Measurements from ENCODE around the gene KCND3. TPM values are rescaled to one million over a fixed set of nuclear protein-coding genes. Genes with fewer than 3 reads are reported as not detected.

KCND3 gene
- polyA plus RNA-seq, 2 donors, result 0.57 to 1.6 TPM

DNA sequence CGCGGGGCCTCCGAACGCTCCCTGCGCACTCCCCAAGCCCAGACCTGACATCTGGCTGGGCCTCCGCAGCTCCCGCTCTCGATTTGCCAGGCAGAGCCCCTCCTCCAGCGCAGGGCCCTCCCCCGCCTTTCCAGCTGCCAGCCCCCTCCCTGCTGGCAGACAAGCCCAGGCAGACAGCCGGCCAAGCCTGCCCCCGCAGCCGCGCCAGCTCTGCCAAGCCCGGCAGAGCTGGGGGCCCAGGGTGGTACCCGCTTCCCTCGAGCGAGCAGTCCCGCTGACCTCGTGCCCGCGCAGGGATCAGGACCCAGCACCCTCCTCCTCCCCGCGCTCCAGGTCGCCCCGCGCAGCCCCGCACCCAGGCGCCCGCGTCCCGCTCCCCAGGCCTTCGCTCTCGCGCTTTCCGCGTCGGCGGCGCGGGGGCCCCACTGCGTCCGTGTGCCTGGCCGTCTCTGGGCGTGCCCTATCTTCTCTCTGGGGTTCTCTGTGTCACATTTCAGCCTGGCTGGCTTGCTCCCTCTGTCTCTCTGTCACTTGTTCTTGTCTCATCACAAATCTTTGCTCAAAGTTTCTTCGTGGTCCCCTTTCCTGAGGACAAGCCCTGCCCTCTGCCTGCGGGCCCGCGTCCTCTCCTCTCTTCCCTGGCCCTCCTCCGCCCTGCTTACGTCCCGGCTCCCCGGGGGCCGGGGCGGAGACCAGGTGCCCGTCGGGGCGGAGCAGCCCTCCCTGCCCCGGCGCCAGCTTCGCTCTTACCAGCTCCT lies 250.9 kb downstream of the KCND3 start:
- H3K27me3 ChIP-seq (ENCODE audit: control insufficient read depth in 1 of 2, insufficient read depth in 2 of 2, low read length in 2 of 2), result no peaks in the 10 kb centered on the region
- H3K27ac ChIP-seq (ENCODE audit: low read depth in 2 of 2, low read length in 1 of 2), result peak overlapping the region; percentile 84 to 88
- H3K4me3 ChIP-seq (ENCODE audit: low read depth in 1 of 2, low read length in 2 of 2), result peak overlapping the region; percentile 52 to 58
- H3K9me3 ChIP-seq (ENCODE audit: control insufficient read depth in 2 of 2, insufficient read depth in 1 of 2, low read depth in 1 of 2, low read length in 1 of 2), result no peaks in the 10 kb centered on the region
- peaks cover 0 to 16% of the 10 kb centered on the region in 2 donors for H3K4me1 ChIP-seq (ENCODE audit: control insufficient read depth in 2 of 2, insufficient read depth in 2 of 2, low read length in 1 of 2)
- H3K36me3 ChIP-seq (ENCODE audit: control insufficient read depth in 2 of 2, insufficient read depth in 2 of 2, low read length in 1 of 2), result peaks cover 0 to 8% of the 10 kb centered on the region in 2 donors
- WGBS, 2 donors, result 0 to 1% methylated on average over 53 to 61 of the region's 61 CpGs

- H3K27me3 ChIP-seq (ENCODE audit: control insufficient read depth in 1 of 2, insufficient read depth in 2 of 2, low read length in 2 of 2), result no peaks in the 10 kb centered on the region
- H3K4me3 ChIP-seq (ENCODE audit: low read depth in 1 of 2, low read length in 2 of 2), result peak overlapping the region; percentile 52 to 58
- peaks cover 0 to 8% of the 10 kb centered on the region in 2 donors for H3K36me3 ChIP-seq (ENCODE audit: control insufficient read depth in 2 of 2, insufficient read depth in 2 of 2, low read length in 1 of 2)
- H3K9me3 ChIP-seq (ENCODE audit: control insufficient read depth in 2 of 2, insufficient read depth in 1 of 2, low read depth in 1 of 2, low read length in 1 of 2), result no peaks in the 10 kb centered on the region
- peaks cover 3 to 17% of the 10 kb centered on the region in 2 donors for H3K4me1 ChIP-seq (ENCODE audit: control insufficient read depth in 2 of 2, insufficient read depth in 2 of 2, low read length in 1 of 2)
- 10 to 19% methylated on average over 9 of the region's 9 CpGs for WGBS, 2 donors
- H3K27ac ChIP-seq (ENCODE audit: low read depth in 2 of 2, low read length in 1 of 2), result peak overlapping the region; percentile 84 to 88
These were observed 251.4 kb downstream of the KCND3 start for GRCh38 chr1:111738133-111738435.

GRCh38 chr1:111737216-111738132 lies 252.0 kb downstream of the KCND3 start:
- Histone ChIP-seq H3K4me3 (ENCODE audit: low read depth in 1 of 2, low read length in 2 of 2) (peak overlapping the region; percentile 52 to 58), H3K36me3 (ENCODE audit: control insufficient read depth in 2 of 2, insufficient read depth in 2 of 2, low read length in 1 of 2) (peaks cover 0 to 8% of the 10 kb centered on the region in 2 donors), H3K27ac (ENCODE audit: low read depth in 2 of 2, low read length in 1 of 2) (peak overlapping the region; percentile 84 to 88), H3K27me3 (ENCODE audit: control insufficient read depth in 1 of 2, insufficient read depth in 2 of 2, low read length in 2 of 2) (no peaks in the 10 kb centered on the region), H3K4me1 (ENCODE audit: control insufficient read depth in 2 of 2, insufficient read depth in 2 of 2, low read length in 1 of 2) (peaks cover 3 to 17% of the 10 kb centered on the region in 2 donors), H3K9me3 (ENCODE audit: control insufficient read depth in 2 of 2, insufficient read depth in 1 of 2, low read depth in 1 of 2, low read length in 1 of 2) (no peaks in the 10 kb centered on the region)
- 41 to 48% methylated on average over 8 of the region's 8 CpGs for WGBS, 2 donors

DNA sequence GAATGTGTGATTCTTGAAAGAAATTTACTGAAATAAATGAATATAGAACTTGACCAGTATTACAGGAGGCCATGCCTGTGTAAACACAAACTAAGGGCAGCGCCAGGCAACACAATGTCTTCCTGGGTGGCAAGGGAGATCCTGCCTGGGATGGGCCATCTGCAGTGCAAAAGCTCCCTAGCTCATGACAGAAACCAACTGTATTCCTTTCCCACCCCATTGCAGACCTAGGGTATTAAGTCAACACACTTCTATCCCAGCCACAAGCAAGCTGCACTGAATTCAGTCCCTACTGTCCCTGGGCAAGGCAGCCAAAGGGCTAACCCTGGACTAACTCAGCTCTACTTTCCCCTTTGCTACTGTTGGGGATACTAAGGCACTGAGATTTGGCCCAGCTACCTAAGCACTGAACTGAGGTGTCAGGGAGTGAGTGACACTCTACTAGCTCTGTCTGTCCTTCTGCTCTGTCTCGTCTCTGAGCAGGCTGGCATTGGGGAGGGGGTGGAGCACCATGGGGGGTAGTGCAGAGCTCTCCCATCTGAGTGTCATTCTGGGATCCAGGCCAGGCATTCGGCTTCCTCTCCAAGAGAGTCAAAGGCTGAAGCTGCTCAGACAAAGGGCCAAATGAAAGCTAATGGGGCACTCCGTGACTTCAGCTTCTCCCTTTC lies 252.8 kb downstream of the KCND3 start:
- H3K4me1 ChIP-seq (ENCODE audit: control insufficient read depth in 2 of 2, insufficient read depth in 2 of 2, low read length in 1 of 2), result peaks cover 3 to 17% of the 10 kb centered on the region in 2 donors
- H3K4me3 ChIP-seq (ENCODE audit: low read depth in 1 of 2, low read length in 2 of 2), result no peak overlapping the region
- peaks cover 0 to 8% of the 10 kb centered on the region in 2 donors for H3K36me3 ChIP-seq (ENCODE audit: control insufficient read depth in 2 of 2, insufficient read depth in 2 of 2, low read length in 1 of 2)
- WGBS, 2 donors, result 49 to 55% methylated on average over 4 of the region's 4 CpGs
- peak overlapping the region in 1 of 2 donors; percentile 42 for H3K27ac ChIP-seq (ENCODE audit: low read depth in 2 of 2, low read length in 1 of 2)
- no peaks in the 10 kb centered on the region for H3K9me3 ChIP-seq (ENCODE audit: control insufficient read depth in 2 of 2, insufficient read depth in 1 of 2, low read depth in 1 of 2, low read length in 1 of 2)
- no peaks in the 10 kb centered on the region for H3K27me3 ChIP-seq (ENCODE audit: control insufficient read depth in 1 of 2, insufficient read depth in 2 of 2, low read length in 2 of 2)

DNA sequence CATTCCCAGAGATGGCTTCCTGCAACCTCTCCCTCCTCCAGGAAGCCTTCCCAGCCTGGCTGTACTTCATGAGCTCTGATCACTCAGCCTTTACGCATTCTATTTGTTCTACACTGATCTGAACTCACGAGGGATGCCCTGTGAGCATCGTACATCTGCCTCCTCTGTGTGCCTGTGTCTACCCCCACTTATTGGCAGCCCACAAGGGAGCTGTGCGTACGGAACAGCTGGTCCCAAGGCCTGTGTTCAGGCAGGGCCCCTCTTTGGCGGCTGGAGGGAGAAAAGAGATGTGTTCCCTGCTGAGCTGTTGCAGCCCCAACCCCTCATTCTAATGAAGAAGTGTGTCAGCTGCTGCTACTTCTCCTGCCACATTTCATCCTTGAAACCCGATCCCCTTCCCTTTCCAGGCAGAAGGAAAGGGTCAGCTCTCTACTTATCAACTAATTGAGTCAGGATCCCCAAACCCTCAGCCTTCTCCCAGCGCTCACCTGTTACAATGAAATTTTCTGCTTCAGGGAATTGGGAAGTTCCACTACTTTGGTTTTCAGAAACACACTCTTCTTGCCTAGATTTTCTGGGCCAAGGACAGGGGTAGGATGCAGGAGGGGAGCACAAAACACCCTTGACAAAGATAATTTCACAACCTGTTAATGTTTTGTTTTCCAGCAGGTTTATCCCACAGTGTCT lies 253.5 kb downstream of the KCND3 start:
- Histone ChIP-seq H3K9me3 (ENCODE audit: control insufficient read depth in 2 of 2, insufficient read depth in 1 of 2, low read depth in 1 of 2, low read length in 1 of 2) (no peaks in the 10 kb centered on the region), H3K27me3 (ENCODE audit: control insufficient read depth in 1 of 2, insufficient read depth in 2 of 2, low read length in 2 of 2) (no peaks in the 10 kb centered on the region), H3K27ac (ENCODE audit: low read depth in 2 of 2, low read length in 1 of 2) (peak overlapping the region in 1 of 2 donors; percentile 35), H3K4me3 (ENCODE audit: low read depth in 1 of 2, low read length in 2 of 2) (no peak overlapping the region), H3K36me3 (ENCODE audit: control insufficient read depth in 2 of 2, insufficient read depth in 2 of 2, low read length in 1 of 2) (peaks cover 0 to 8% of the 10 kb centered on the region in 2 donors), H3K4me1 (ENCODE audit: control insufficient read depth in 2 of 2, insufficient read depth in 2 of 2, low read length in 1 of 2) (peaks cover 3 to 17% of the 10 kb centered on the region in 2 donors)
- 79 to 83% methylated on average over 8 of the region's 8 CpGs for WGBS, 2 donors

DNA sequence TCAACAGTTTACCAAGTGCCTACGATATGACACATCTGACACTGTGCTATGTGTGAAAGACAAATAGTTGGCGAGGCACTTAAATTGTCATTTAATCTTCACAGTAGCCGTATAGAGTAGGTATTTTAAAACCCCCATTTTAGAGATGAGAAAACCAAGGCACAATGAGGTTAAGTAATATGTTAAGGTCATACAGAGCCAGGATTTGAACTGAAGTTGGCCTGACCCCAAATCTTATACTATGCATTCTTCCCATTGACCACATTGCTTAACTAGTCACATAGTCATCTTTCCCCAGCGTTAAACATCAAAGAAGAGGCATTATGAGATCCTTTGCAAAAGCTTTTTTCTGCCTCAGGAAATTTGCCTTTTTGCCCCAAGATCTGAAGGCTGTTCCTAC lies 254.1 kb downstream of the KCND3 start:
- H3K9me3 ChIP-seq (ENCODE audit: control insufficient read depth in 2 of 2, insufficient read depth in 1 of 2, low read depth in 1 of 2, low read length in 1 of 2), result no peaks in the 10 kb centered on the region
- WGBS, 2 donors, result 75 to 82% methylated on average over 4 of the region's 4 CpGs
- no peak overlapping the region for H3K4me3 ChIP-seq (ENCODE audit: low read depth in 1 of 2, low read length in 2 of 2)
- H3K4me1 ChIP-seq (ENCODE audit: control insufficient read depth in 2 of 2, insufficient read depth in 2 of 2, low read length in 1 of 2), result peaks cover 3 to 17% of the 10 kb centered on the region in 2 donors
- H3K36me3 ChIP-seq (ENCODE audit: control insufficient read depth in 2 of 2, insufficient read depth in 2 of 2, low read length in 1 of 2), result peaks cover 0 to 8% of the 10 kb centered on the region in 2 donors
- H3K27me3 ChIP-seq (ENCODE audit: control insufficient read depth in 1 of 2, insufficient read depth in 2 of 2, low read length in 2 of 2), result no peaks in the 10 kb centered on the region
- no peak overlapping the region for H3K27ac ChIP-seq (ENCODE audit: low read depth in 2 of 2, low read length in 1 of 2)

GRCh38 chr1:111734856-111735255 lies 254.6 kb downstream of the KCND3 start:
- Histone ChIP-seq H3K27ac (ENCODE audit: low read depth in 2 of 2, low read length in 1 of 2) (peak overlapping the region in 1 of 2 donors; percentile 26), H3K4me3 (ENCODE audit: low read depth in 1 of 2, low read length in 2 of 2) (no peak overlapping the region), H3K36me3 (ENCODE audit: control insufficient read depth in 2 of 2, insufficient read depth in 2 of 2, low read length in 1 of 2) (peaks cover 0 to 8% of the 10 kb centered on the region in 2 donors), H3K9me3 (ENCODE audit: control insufficient read depth in 2 of 2, insufficient read depth in 1 of 2, low read depth in 1 of 2, low read length in 1 of 2) (no peaks in the 10 kb centered on the region), H3K27me3 (ENCODE audit: control insufficient read depth in 1 of 2, insufficient read depth in 2 of 2, low read length in 2 of 2) (no peaks in the 10 kb centered on the region), H3K4me1 (ENCODE audit: control insufficient read depth in 2 of 2, insufficient read depth in 2 of 2, low read length in 1 of 2) (peaks cover 3 to 17% of the 10 kb centered on the region in 2 donors)
- 65 to 74% methylated on average over 3 of the region's 3 CpGs for WGBS, 2 donors

DNA sequence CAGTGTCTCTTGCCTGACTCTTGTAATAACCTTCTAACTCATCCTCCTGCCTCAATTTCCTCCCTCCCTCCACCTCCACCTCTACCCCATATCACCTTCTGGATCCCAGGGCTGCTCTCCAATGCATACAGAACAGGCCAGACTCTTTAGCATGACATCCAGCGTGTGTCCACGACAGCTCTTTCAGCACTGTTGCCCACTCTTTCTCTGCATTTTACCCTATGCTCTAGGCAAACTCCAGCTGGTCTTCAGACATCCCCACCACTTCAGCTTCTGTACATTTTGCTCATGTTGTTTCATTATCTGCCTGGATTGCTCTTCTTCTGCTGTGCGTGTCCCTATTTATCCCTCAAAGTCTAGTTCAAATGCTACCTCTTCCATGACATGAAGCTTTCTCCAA lies 255.0 kb downstream of the KCND3 start:
- Histone ChIP-seq H3K27me3 (ENCODE audit: control insufficient read depth in 1 of 2, insufficient read depth in 2 of 2, low read length in 2 of 2) (no peaks in the 10 kb centered on the region), H3K36me3 (ENCODE audit: control insufficient read depth in 2 of 2, insufficient read depth in 2 of 2, low read length in 1 of 2) (peaks cover 0 to 8% of the 10 kb centered on the region in 2 donors), H3K9me3 (ENCODE audit: control insufficient read depth in 2 of 2, insufficient read depth in 1 of 2, low read depth in 1 of 2, low read length in 1 of 2) (no peaks in the 10 kb centered on the region), H3K4me1 (ENCODE audit: control insufficient read depth in 2 of 2, insufficient read depth in 2 of 2, low read length in 1 of 2) (peaks cover 3 to 17% of the 10 kb centered on the region in 2 donors), H3K27ac (ENCODE audit: low read depth in 2 of 2, low read length in 1 of 2) (peak overlapping the region; percentile 45 to 55), H3K4me3 (ENCODE audit: low read depth in 1 of 2, low read length in 2 of 2) (no peak overlapping the region)
- 84 to 87% methylated on average over 3 of the region's 3 CpGs for WGBS, 2 donors

DNA sequence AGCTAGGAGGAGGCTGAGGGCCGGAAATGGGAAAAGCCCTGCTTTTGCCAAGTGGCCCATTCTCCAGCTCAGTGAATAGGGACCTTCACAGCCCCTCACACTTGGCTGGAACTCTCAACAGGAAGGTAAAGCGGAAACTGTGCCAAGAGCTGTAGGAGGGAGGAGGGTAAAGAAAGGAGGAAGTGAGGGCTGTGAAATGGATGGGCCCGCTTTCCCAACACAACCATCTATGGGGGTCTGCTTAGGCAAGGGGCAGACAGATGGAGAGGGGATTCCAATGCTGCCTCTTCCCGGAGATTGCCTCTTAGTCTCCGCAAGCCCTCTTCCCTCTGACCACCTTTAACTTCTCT lies 255.5 kb downstream of the KCND3 start:
- H3K27ac ChIP-seq (ENCODE audit: low read depth in 2 of 2, low read length in 1 of 2), result peak overlapping the region; percentile 55 to 76
- H3K4me1 ChIP-seq (ENCODE audit: control insufficient read depth in 2 of 2, insufficient read depth in 2 of 2, low read length in 1 of 2), result peaks cover 3 to 17% of the 10 kb centered on the region in 2 donors
- 57 to 65% methylated on average over 5 of the region's 5 CpGs for whole genome bisulfite sequencing, 2 donors

More for the DNA sequence above, 255.5 kb downstream of the KCND3 start:
- Histone ChIP-seq H3K36me3 (ENCODE audit: control insufficient read depth in 2 of 2, insufficient read depth in 2 of 2, low read length in 1 of 2) (peaks cover 0 to 8% of the 10 kb centered on the region in 2 donors), H3K27me3 (ENCODE audit: control insufficient read depth in 1 of 2, insufficient read depth in 2 of 2, low read length in 2 of 2) (no peaks in the 10 kb centered on the region), H3K4me3 (ENCODE audit: low read depth in 1 of 2, low read length in 2 of 2) (no peak overlapping the region), H3K9me3 (ENCODE audit: control insufficient read depth in 2 of 2, insufficient read depth in 1 of 2, low read depth in 1 of 2, low read length in 1 of 2) (no peaks in the 10 kb centered on the region)

Measured in esophagus (tissue), 2 donors.